ENCODE results near the gene DEPDC7.
"Not testable (repeated sequence)": the region's sequence is repeated elsewhere in the genome, so short reads cannot be mapped to it uniquely, and the experiment has no call there.

DEPDC7 gene

DNA sequence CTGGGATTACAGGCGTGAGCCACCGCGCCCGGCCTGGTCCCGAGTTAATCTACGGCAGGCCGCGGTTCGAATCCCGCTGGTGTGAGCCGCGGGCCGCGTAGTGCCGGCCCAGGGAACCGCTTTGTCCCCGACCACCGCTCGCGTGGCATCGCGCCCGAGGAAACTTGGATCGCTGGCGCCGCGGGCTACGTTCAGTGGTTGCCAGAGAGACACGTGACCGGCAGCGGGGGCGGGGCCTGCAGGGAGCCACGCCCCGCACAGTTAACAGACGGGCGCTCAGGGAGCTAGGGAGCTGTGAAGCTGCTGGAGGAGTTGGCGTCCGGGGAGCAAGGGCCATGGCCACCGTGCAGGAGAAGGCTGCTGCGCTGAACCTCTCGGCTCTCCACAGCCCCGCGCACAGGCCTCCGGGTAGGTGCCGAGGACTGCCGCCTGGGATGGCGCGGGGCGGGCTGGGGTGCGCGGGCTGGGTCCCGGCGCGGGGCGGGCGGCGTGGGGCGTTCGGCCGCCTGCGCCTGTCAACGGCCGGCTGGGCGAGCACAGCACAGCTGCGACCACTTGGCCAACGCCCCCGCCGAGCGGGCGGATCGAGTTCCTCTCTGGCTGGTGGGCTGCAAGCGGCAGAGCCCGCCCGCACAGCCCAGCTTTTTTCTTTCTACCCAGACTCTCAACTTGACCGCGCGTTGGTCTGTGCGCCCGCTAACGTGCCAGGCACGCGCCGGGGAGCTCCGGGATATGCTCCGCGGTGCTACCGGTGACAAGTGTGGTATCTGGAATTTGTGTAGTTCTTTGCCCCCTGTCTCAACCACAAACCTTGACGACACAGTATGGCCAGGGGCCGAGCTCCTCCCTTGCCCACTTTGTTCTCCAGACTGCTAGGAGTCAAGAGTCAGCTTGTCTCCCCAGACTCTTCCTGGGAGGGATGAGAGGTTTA is at the start of gene DEPDC7:
DEPDC7 (plus strand) TSS at position 258 of the 931 bp plus-strand sequence; CDS start at position 336, 78 bp downstream.
- DNase-seq (ENCODE audit: low read depth in 3 of 3): peak; percentile 57 to 74 (median 63)

- DNase-seq (ENCODE audit: low read depth in 3 of 3): no peak
These were observed 47.1 kb upstream of the DEPDC7 start for GRCh38 chr11:32968541-32968940.

- not testable (repeated sequence) for DNase-seq (ENCODE audit: low read depth in 3 of 3)
These were observed 43.4 kb upstream of the DEPDC7 start for GRCh38 chr11:32972233-32972632.

- no peak for DNase-seq (ENCODE audit: low read depth in 3 of 3)
These were observed 42.9 kb upstream of the DEPDC7 start for GRCh38 chr11:32972781-32973180.

GRCh38 chr11:32982626-32983025 is 33.1 kb upstream of the DEPDC7 start:
- no peak for DNase-seq (ENCODE audit: low read depth in 3 of 3)

DNA sequence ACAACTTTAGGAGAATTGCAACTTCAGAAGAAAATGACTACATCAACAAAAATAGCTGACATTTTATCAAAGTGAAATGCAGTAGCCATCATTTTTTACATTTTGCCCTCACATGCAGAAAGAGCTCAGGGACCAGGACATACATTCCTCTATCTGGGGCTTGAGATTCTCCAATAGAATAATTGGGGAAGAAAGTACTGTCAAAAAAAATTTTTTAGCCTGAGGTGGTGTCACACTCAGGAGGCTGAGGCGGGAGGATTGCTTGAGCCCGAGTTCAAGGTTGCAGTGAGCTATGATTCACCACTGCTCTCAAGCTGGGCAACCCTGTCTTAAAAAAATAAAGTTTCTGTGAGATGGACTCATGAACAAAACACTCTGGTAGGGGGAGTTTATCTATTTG is 32.2 kb upstream of the DEPDC7 start:
- no peak for DNase-seq (ENCODE audit: low read depth in 3 of 3)

DNA sequence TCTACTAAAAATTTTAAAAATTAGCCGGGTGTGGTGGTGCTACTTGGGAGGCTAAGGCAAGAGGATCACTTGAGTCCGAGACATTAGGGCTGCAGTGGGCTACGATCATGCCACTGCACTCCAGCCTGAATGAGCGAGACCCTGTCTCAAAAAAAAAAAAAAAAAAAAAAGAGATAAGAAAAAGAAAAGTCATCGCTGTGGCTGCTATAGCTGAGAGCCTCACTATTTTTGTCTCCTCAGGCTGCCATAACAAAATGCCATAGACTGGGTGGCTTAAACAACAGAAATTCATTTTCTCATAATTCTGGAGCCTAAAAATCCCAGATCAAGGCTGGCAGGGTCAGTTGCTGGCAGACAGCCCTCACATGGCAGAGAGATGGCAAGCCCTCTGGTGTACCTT is 30.1 kb upstream of the DEPDC7 start:
- no peak for DNase-seq (ENCODE audit: low read depth in 3 of 3)

DNA sequence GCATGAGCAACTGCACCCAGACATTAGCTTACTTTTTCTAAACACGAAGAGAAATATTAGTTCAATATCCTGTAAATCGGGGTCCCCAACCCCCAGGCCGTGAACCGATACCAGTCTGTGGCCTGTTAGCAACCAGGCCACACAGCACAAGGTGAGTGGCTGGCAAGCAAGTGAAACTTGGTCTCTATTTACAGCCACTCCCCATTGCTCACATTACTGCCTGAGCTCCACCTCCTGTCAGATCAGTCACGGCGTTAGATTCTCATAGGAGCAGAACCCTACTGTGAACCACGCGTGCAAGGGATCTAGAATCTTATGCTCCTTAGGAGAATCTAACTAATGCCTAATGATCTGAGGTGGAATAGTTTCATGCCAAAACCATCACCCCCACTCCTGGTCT is 27.8 kb upstream of the DEPDC7 start:
- DNase-seq (ENCODE audit: low read depth in 3 of 3): no peak

GRCh38 chr11:32990481-32990880 is 25.2 kb upstream of the DEPDC7 start:
- DNase-seq (ENCODE audit: low read depth in 3 of 3): no peak

GRCh38 chr11:32991427-32991826 is 24.3 kb upstream of the DEPDC7 start:
- DNase-seq (ENCODE audit: low read depth in 3 of 3): no peak

- no peak for DNase-seq (ENCODE audit: low read depth in 3 of 3)
These were observed 23.8 kb upstream of the DEPDC7 start for GRCh38 chr11:32991898-32992297.

GRCh38 chr11:33000181-33000580 is 15.5 kb upstream of the DEPDC7 start:
- no peak for DNase-seq (ENCODE audit: low read depth in 3 of 3)

GRCh38 chr11:33001281-33001680 is 14.4 kb upstream of the DEPDC7 start:
- no peak for DNase-seq (ENCODE audit: low read depth in 3 of 3)

GRCh38 chr11:33001751-33002542 is 13.7 kb upstream of the DEPDC7 start:
- DNase-seq (ENCODE audit: low read depth in 3 of 3): no peak

DNA sequence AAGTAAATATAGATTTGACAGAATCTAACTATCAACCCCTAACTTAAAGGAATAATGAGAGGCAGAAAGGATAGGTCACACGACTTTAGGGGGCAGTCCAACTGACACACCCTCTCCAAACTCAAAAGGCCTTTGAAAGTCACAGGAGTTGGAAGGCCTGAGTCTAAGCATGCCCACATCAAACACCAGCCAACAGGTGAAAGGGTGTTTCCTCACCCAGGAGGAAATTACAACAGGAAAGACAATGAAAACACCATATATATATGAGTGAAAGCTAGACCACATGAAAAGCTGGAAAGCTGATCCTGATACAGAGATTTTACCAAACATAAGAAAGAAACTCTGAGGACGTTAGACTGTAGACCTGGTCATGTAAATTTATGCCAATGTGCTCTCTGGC is 10.5 kb upstream of the DEPDC7 start:
- no peak for DNase-seq (ENCODE audit: low read depth in 3 of 3)

- no peak for DNase-seq (ENCODE audit: low read depth in 3 of 3)
These were observed 9.7 kb upstream of the DEPDC7 start for GRCh38 chr11:33006010-33006409.

GRCh38 chr11:33013755-33014154 is 1.9 kb upstream of the DEPDC7 start:
- DNase-seq (ENCODE audit: low read depth in 3 of 3): no peak

GRCh38 chr11:33016654-33017053 is 976 bp downstream of the DEPDC7 start:
- no peak for DNase-seq (ENCODE audit: low read depth in 3 of 3)

DNA sequence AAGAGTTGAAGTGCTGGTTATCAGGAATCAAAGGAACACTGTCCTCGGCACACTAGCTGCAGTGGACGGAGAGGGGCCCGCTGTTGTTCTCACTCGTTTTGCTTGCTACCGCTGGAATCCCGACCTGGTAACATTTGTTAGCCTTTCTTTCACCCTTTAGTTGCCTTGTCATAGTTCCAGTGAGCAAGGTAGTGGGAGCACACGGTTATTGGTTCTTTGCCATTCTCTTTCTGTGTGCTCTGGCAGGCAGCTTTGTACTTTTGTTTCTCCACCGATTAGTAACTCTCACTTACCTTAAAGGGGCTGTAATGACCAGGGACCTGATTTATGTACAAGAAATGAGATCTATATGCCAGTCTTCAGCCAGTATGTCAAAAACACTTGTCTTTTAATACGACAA is 1.8 kb downstream of the DEPDC7 start:
- no peak for DNase-seq (ENCODE audit: low read depth in 3 of 3)

- no peak for DNase-seq (ENCODE audit: low read depth in 3 of 3)
These were observed 2.3 kb downstream of the DEPDC7 start for GRCh38 chr11:33017965-33018364.

DNA sequence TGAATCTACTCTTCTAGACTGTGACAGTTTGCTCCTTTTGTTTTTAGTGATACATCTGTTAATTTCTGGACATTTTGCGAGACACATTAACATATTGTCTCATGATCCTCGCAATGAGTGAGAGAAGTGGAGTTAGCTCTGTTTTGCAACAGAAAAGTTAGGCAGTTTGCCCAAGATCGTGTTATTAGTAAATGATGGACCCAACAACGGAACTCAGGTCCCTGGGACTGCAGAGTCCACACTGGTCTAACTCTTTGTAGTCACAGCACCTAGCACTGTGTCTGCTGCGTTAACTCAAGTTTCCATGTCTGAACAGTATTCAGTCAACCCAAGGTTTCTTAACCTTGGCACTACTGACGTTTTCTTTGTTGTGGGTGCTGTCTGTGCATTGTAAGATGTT is 3.2 kb downstream of the DEPDC7 start:
- no peak for DNase-seq (ENCODE audit: low read depth in 3 of 3)

- DNase-seq (ENCODE audit: low read depth in 3 of 3): no peak
These were observed 5.8 kb downstream of the DEPDC7 start for GRCh38 chr11:33021501-33021900.

DNA sequence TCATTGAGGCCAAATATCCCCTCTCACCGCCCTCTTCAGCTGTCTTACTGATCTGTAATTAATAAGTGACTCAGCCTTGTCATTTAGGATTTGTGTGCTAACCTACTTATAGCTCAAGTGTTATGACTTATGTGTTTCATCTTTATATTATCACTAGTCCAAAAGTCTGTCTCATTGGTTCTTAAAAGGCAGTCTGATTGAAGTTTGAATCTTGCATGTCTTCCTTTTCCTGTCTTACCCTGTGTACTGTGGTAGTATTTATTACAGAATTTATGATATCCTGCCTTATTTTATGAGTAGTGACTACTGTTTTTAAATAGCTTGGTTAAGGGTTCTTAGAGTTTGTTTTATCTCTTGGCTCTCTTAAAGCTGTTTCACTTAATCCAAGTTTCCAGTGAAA is 6.3 kb downstream of the DEPDC7 start:
- no peak for DNase-seq (ENCODE audit: low read depth in 3 of 3)
